MM.1S (cell line): Measurements from ENCODE around the gene ZBTB17.

Experiments used
- DNase-seq: peaks from one replicate; pipeline ENCODE4 v3.0.0-alpha.2; 2015
- H2AFZ ChIP-seq: fragments of 300-600 bp; sonication (generic); 2 replicates; pipeline ENCODE4 v1.6.0; 2016; ENCODE audit warnings: antibody characterized with exemption, low read length
- H3F3A ChIP-seq: fragments of 300-600 bp; sonication (generic); 2 replicates; pipeline ENCODE4 v1.6.1; 2016; ENCODE audit warnings: mild to moderate bottlenecking, antibody characterized with exemption, low read length, moderate library complexity, mixed read lengths; ENCODE audit not compliant: insufficient read depth
- H3K27ac ChIP-seq: fragments of 300-600 bp; sonication (generic); 2 replicates; pipeline ENCODE4 v1.5.1; 2016; ENCODE audit warnings: mild to moderate bottlenecking, low read length
- H3K27me3 ChIP-seq: fragments of 300-600 bp; sonication (generic); replicated peaks from 2 replicates; pipeline ENCODE4 v1.6.0; 2016; ENCODE audit warnings: low read length; ENCODE audit not compliant: insufficient read depth
- H3K36me3 ChIP-seq: fragments of 300-600 bp; sonication (generic); replicated peaks from 2 replicates; pipeline ENCODE4 v1.6.1; 2016; ENCODE audit warnings: mild to moderate bottlenecking, low read length, mixed read lengths; ENCODE audit not compliant: insufficient read depth
- H3K4me1 ChIP-seq: fragments of 300-600 bp; sonication (generic); 2 replicates; pipeline ENCODE4 v1.6.1; 2016; ENCODE audit warnings: low read length, mixed read lengths
- H3K4me2 ChIP-seq: fragments of 300-600 bp; sonication (generic); 2 replicates; pipeline ENCODE4 v1.6.0; 2016; ENCODE audit warnings: low read depth, low read length
- H3K4me3 ChIP-seq: fragments of 300-600 bp; sonication (generic); 2 replicates; pipeline ENCODE4 v1.5.1; 2016; ENCODE audit warnings: low read length, mixed read lengths
- H3K79me2 ChIP-seq: fragments of 300-600 bp; sonication (generic); 2 replicates; pipeline ENCODE4 v1.6.1; 2016; ENCODE audit warnings: mixed run types, low read length, mixed read lengths
- H3K9ac ChIP-seq: fragments of 300-600 bp; sonication (generic); 2 replicates; pipeline ENCODE4 v1.6.1; 2016; ENCODE audit warnings: low read length, mixed read lengths
- H3K9me2 ChIP-seq: fragments of 300-600 bp; sonication (generic); replicated peaks from 2 replicates; pipeline ENCODE4 v1.6.1; 2016; ENCODE audit warnings: mild to moderate bottlenecking, low read length, mixed read lengths; ENCODE audit not compliant: insufficient read depth
- H3K9me3 ChIP-seq: fragments of 300-600 bp; sonication (generic); replicated peaks from 2 replicates; pipeline ENCODE4 v1.6.1; 2016; ENCODE audit warnings: mild to moderate bottlenecking, low read length, mixed read lengths; ENCODE audit not compliant: insufficient read depth
- H4K20me1 ChIP-seq: fragments of 300-600 bp; sonication (generic); 2 replicates; pipeline ENCODE4 v1.6.1; 2016; ENCODE audit warnings: mild to moderate bottlenecking, low read length, moderate library complexity, mixed read lengths; ENCODE audit not compliant: insufficient read depth
- EZH2 ChIP-seq: fragments of 300-600 bp; sonication (generic); optimal IDR thresholded peaks from 2 replicates; pipeline ENCODE3; 2017; ENCODE audit warnings: low read depth, mild to moderate bottlenecking, antibody characterized with exemption, low read length, mixed read lengths
- EZH2phosphoT487 ChIP-seq: fragments of 300-600 bp; sonication (generic); IDR thresholded peaks from 2 replicates; pipeline ENCODE4 v1.6.1; 2018; ENCODE audit warnings: antibody characterized with exemption, low read length
- TF ChIP-seq, protein P1 (sequence below): fragments of 300-600 bp; sonication (generic); IDR thresholded peaks from 2 replicates; pipeline ENCODE4 v1.5.1; 2016; ENCODE audit warnings: antibody characterized with exemption, low read length, mixed read lengths

ZBTB17 gene

DNA sequence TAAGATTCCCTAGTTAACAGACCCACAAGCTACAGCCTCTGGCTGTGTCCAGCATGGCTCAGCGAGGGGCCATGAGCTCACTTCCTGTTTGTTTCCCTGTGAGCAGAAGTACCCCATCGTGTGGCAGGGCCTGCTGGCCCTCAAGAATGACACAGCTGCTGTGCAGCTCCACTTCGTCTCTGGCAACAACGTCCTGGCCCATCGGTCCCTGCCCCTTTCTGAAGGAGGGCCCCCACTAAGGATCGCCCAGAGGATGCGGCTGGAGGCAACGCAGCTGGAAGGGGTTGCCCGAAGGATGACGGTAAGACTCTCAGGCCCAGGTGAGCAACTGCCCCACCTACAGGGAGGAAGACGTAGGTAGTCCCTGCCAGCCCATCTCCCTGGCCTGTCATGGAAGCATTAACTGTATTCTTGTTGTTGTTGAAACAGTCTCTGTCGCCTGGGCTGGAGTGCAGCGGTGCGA, 38.2 kb downstream of the ZBTB17 start:
- H3K9ac ChIP-seq = no peak overlapping the region

GRCh38 chr1:15937146-15937545, 38.8 kb downstream of the ZBTB17 start:
- Histone ChIP-seq H3K9me2 (no peaks in the 10 kb centered on the region), H3K9ac (no peak overlapping the region), H3K27ac (no peak overlapping the region), H3K4me2 (no peak overlapping the region), H3K4me3 (no peak overlapping the region), H2AFZ (no peak overlapping the region), H3K36me3 (peaks cover 9% of the 10 kb centered on the region; the same call in 1 of the 2 replicates), H3F3A (no peaks in the 10 kb centered on the region), H3K9me3 (no peaks in the 10 kb centered on the region), H3K27me3 (no peaks in the 10 kb centered on the region), H4K20me1 (no peaks in the 10 kb centered on the region), H3K79me2 (no peaks in the 10 kb centered on the region), H3K4me1 (no peaks in the 10 kb centered on the region)
- DNase-seq = no peak
- no peak for TF ChIP-seq EZH2phosphoT487
- TF ChIP-seq EZH2 = no peak
- TF ChIP-seq, protein P1, sequence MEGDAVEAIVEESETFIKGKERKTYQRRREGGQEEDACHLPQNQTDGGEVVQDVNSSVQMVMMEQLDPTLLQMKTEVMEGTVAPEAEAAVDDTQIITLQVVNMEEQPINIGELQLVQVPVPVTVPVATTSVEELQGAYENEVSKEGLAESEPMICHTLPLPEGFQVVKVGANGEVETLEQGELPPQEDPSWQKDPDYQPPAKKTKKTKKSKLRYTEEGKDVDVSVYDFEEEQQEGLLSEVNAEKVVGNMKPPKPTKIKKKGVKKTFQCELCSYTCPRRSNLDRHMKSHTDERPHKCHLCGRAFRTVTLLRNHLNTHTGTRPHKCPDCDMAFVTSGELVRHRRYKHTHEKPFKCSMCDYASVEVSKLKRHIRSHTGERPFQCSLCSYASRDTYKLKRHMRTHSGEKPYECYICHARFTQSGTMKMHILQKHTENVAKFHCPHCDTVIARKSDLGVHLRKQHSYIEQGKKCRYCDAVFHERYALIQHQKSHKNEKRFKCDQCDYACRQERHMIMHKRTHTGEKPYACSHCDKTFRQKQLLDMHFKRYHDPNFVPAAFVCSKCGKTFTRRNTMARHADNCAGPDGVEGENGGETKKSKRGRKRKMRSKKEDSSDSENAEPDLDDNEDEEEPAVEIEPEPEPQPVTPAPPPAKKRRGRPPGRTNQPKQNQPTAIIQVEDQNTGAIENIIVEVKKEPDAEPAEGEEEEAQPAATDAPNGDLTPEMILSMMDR = no peak

More for the DNA sequence above, 38.2 kb downstream of the ZBTB17 start:
- H3K27me3 ChIP-seq = no peaks in the 10 kb centered on the region
- H3K79me2 ChIP-seq = no peaks in the 10 kb centered on the region
- no peak overlapping the region for H3K4me3 ChIP-seq
- no peaks in the 10 kb centered on the region for H3K4me1 ChIP-seq
- TF ChIP-seq EZH2 = no peak
- TF ChIP-seq EZH2phosphoT487 = no peak
- TF ChIP-seq, protein P1 = no peak
- H3F3A ChIP-seq = no peaks in the 10 kb centered on the region
- no peak for DNase-seq
- H3K9me3 ChIP-seq = no peaks in the 10 kb centered on the region
- H4K20me1 ChIP-seq = no peaks in the 10 kb centered on the region
- H3K36me3 ChIP-seq = peaks cover 7% of the 10 kb centered on the region; the same call in 1 of the 2 replicates
- H3K4me2 ChIP-seq = no peak overlapping the region
- H2AFZ ChIP-seq = no peak overlapping the region
- no peak overlapping the region for H3K27ac ChIP-seq
- no peaks in the 10 kb centered on the region for H3K9me2 ChIP-seq

DNA sequence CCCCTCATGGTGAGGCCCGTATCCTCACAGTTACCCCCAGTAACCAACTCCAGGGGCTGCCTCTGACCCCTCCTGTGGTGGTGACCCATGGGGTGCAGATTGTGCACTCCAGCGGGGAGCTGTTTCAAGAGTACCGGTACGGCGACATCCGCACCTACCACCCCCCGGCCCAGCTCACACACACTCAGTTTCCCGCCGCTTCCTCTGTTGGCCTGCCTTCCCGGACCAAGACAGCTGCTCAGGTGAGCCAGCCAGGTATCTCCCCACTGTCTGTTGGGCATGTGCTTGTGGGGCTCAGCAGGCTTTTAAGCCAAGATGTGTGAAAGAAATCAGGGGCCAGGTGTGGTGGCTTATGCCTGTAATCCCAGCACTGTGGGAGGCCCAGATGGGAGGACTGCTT, 39.9 kb downstream of the ZBTB17 start:
- no peak overlapping the region for H3K9ac ChIP-seq
- TF ChIP-seq EZH2phosphoT487 = no peak
- TF ChIP-seq, protein P1 = no peak
- TF ChIP-seq EZH2 = no peak
- H3K9me2 ChIP-seq = no peaks in the 10 kb centered on the region
- no peaks in the 10 kb centered on the region for H3K4me1 ChIP-seq
- no peak overlapping the region for H3K27ac ChIP-seq
- H3F3A ChIP-seq = no peaks in the 10 kb centered on the region
- no peak overlapping the region for H2AFZ ChIP-seq
- H3K27me3 ChIP-seq = no peaks in the 10 kb centered on the region
- 0 out of 2 replicates have a peak, but pooled peaks cover 5% of the 10 kb centered on the region for H3K79me2 ChIP-seq
- peaks cover 9% of the 10 kb centered on the region; the same call in 1 of the 2 replicates for H3K36me3 ChIP-seq
- H3K4me3 ChIP-seq = no peak overlapping the region
- no peaks in the 10 kb centered on the region for H4K20me1 ChIP-seq
- H3K4me2 ChIP-seq = no peak overlapping the region
- DNase-seq = no peak
- H3K9me3 ChIP-seq = no peaks in the 10 kb centered on the region
